SK-N-MC (cell line): Measurements from ENCODE around the gene MANBA.

Source experiments
- DNase-seq: peaks from one replicate; pipeline ENCODE4 v3.0.0-alpha.2; 2011; ENCODE audit warnings: low read depth, low spot score
- H3K27ac ChIP-seq: fragments of 200-600 bp; sonication (generic); 2 replicates; pipeline ENCODE4 v1.5.1; 2016; ENCODE audit warnings: mixed run types
- H3K36me3 ChIP-seq: fragments of 200-600 bp; sonication (generic); 2 replicates; pipeline ENCODE4 v1.6.1; 2017; ENCODE audit warnings: antibody characterized with exemption, low read length, mixed read lengths; ENCODE audit not compliant: insufficient read depth
- H3K4me3 ChIP-seq: fragments of 200-600 bp; sonication (generic); 2 replicates; pipeline ENCODE4 v1.5.1; 2016
- H3K9ac ChIP-seq: fragments of 200-600 bp; sonication (generic); 2 replicates; pipeline ENCODE4 v1.8.0; 2017; ENCODE audit warnings: mixed run types, mixed read lengths; ENCODE audit not compliant: insufficient read length
- H3K9me3 ChIP-seq: fragments of 200-600 bp; sonication (generic); 2 replicates; pipeline ENCODE4 v1.6.1; 2017; ENCODE audit warnings: low read depth, mild to moderate bottlenecking, antibody characterized with exemption, low read length, moderate library complexity, mixed read lengths
- EZH2 ChIP-seq: fragments of 200-600 bp; sonication (generic); IDR thresholded peaks from one replicate; pipeline ENCODE4 v1.6.1; 2017; ENCODE audit warnings: antibody characterized with exemption
- FOXP2 ChIP-seq: optimal IDR thresholded peaks from 2 replicates; pipeline ENCODE3; 2011; ENCODE audit warnings: mild to moderate bottlenecking, moderate library complexity; ENCODE audit not compliant: insufficient read depth; ENCODE audit errors: extremely low read length, control extremely low read depth
- POLR2AphosphoS5 ChIP-seq: IDR thresholded peaks from 2 replicates; pipeline ENCODE4 v1.6.1; 2012; ENCODE audit warnings: mild to moderate bottlenecking, low read depth, low read length, borderline replicate concordance

MANBA gene

GRCh38 chr4:102598762-102599374 lies 161.9 kb downstream of the MANBA start:
- no peak overlapping the region for H3K27ac ChIP-seq
- no peak overlapping the region for H3K9ac ChIP-seq
- DNase-seq = no peak
- no peak overlapping the region for H3K4me3 ChIP-seq
- H3K36me3 ChIP-seq = no peaks in the 10 kb centered on the region; the same call in 1 of the 2 replicates
- TF ChIP-seq FOXP2 (no peak), EZH2 (no peak), POLR2AphosphoS5 (no peak)
- H3K9me3 ChIP-seq = no peaks in the 10 kb centered on the region

- no peak for DNase-seq
- Histone ChIP-seq H3K9ac (no peak overlapping the region), H3K9me3 (no peaks in the 10 kb centered on the region), H3K4me3 (no peak overlapping the region), H3K27ac (no peak overlapping the region), H3K36me3 (no peaks in the 10 kb centered on the region; the same call in 1 of the 2 replicates)
- TF ChIP-seq FOXP2 (no peak), POLR2AphosphoS5 (no peak), EZH2 (no peak)
These were observed 162.5 kb downstream of the MANBA start for GRCh38 chr4:102598086-102598761.

- H3K9ac ChIP-seq = no peak overlapping the region
- no peak overlapping the region for H3K27ac ChIP-seq
- H3K36me3 ChIP-seq = no peaks in the 10 kb centered on the region; the same call in 1 of the 2 replicates
- H3K4me3 ChIP-seq = no peak overlapping the region
- no peak for DNase-seq
- no peak for TF ChIP-seq FOXP2
- TF ChIP-seq EZH2 = no peak
- TF ChIP-seq POLR2AphosphoS5 = no peak
- H3K9me3 ChIP-seq = no peaks in the 10 kb centered on the region
These were observed 164.2 kb downstream of the MANBA start for GRCh38 chr4:102596532-102596931.

- no peaks in the 10 kb centered on the region; the same call in 1 of the 2 replicates for H3K36me3 ChIP-seq
- H3K9ac ChIP-seq = no peak overlapping the region
- DNase-seq = no peak
- no peak overlapping the region for H3K4me3 ChIP-seq
- TF ChIP-seq FOXP2 = no peak
- no peak for TF ChIP-seq POLR2AphosphoS5
- no peak for TF ChIP-seq EZH2
- H3K9me3 ChIP-seq = no peaks in the 10 kb centered on the region
- H3K27ac ChIP-seq = no peak overlapping the region
These were observed 166.8 kb downstream of the MANBA start for GRCh38 chr4:102594000-102594399.

GRCh38 chr4:102593147-102593546 lies 167.6 kb downstream of the MANBA start:
- no peak overlapping the region for H3K9ac ChIP-seq
- H3K36me3 ChIP-seq = no peaks in the 10 kb centered on the region; the same call in 1 of the 2 replicates
- no peak overlapping the region for H3K27ac ChIP-seq
- H3K4me3 ChIP-seq = no peak overlapping the region
- TF ChIP-seq EZH2 (no peak), POLR2AphosphoS5 (no peak), FOXP2 (no peak)
- no peak for DNase-seq
- H3K9me3 ChIP-seq = no peaks in the 10 kb centered on the region

- DNase-seq = no peak
- Histone ChIP-seq H3K4me3 (no peak overlapping the region), H3K27ac (no peak overlapping the region), H3K9me3 (no peaks in the 10 kb centered on the region), H3K9ac (no peak overlapping the region), H3K36me3 (no peaks in the 10 kb centered on the region; the same call in 1 of the 2 replicates)
- TF ChIP-seq FOXP2 = no peak
- TF ChIP-seq POLR2AphosphoS5 = no peak
- no peak for TF ChIP-seq EZH2
These were observed 168.5 kb downstream of the MANBA start for GRCh38 chr4:102592256-102592655.

- Histone ChIP-seq H3K9me3 (no peaks in the 10 kb centered on the region), H3K9ac (no peak overlapping the region), H3K4me3 (no peak overlapping the region), H3K36me3 (no peaks in the 10 kb centered on the region), H3K27ac (no peak overlapping the region)
- DNase-seq = no peak
- no peak for TF ChIP-seq POLR2AphosphoS5
- no peak for TF ChIP-seq FOXP2
- no peak for TF ChIP-seq EZH2
These were observed 171.0 kb downstream of the MANBA start for GRCh38 chr4:102589743-102590142.

- DNase-seq = no peak
- no peaks in the 10 kb centered on the region for H3K36me3 ChIP-seq
- TF ChIP-seq EZH2 (no peak), POLR2AphosphoS5 (no peak)
- no peak overlapping the region for H3K27ac ChIP-seq
- H3K9me3 ChIP-seq = no peaks in the 10 kb centered on the region
- no peak overlapping the region for H3K4me3 ChIP-seq
- no peak overlapping the region for H3K9ac ChIP-seq
These were observed 174.1 kb downstream of the MANBA start for GRCh38 chr4:102586644-102587021.

- H3K36me3 ChIP-seq = no peaks in the 10 kb centered on the region
These were observed 174.6 kb downstream of the MANBA start for GRCh38 chr4:102586002-102586643.

More at GRCh38 chr4:102586002-102586643, 174.6 kb downstream of the MANBA start:
- H3K27ac ChIP-seq = no peak overlapping the region
- H3K9me3 ChIP-seq = no peaks in the 10 kb centered on the region
- no peak overlapping the region for H3K4me3 ChIP-seq
- TF ChIP-seq FOXP2 (no peak), POLR2AphosphoS5 (no peak), EZH2 (no peak)
- no peak overlapping the region for H3K9ac ChIP-seq
- no peak for DNase-seq
